HG02884 (cell line): ENCODE measurements around the gene SDK1.
"Not testable (repeated sequence)": the region's sequence is repeated elsewhere in the genome, so short reads cannot be mapped to it uniquely, and the experiment has no call there.

Experiments
- ATAC-seq: cut with Tn5 transposase; IDR thresholded peaks from one replicate; pipeline ENCODE4 v1.9.1; 2021; ENCODE audit warnings: mild to moderate bottlenecking, moderate library complexity; ENCODE audit not compliant: unreplicated experiment

The SDK1 gene

GRCh38 chr7:4080954-4081353, 779.9 kb downstream of the SDK1 start:
- ATAC-seq: no peak

GRCh38 chr7:4083513-4083912, 782.5 kb downstream of the SDK1 start:
- no peak for ATAC-seq

GRCh38 chr7:4084271-4084670, 783.2 kb downstream of the SDK1 start:
- ATAC-seq: no peak

- no peak for ATAC-seq
These were observed 785.1 kb downstream of the SDK1 start for GRCh38 chr7:4085937-4086691.

- ATAC-seq: no peak
These were observed 785.7 kb downstream of the SDK1 start for GRCh38 chr7:4086723-4087122.

- ATAC-seq: no peak
These were observed 790.7 kb downstream of the SDK1 start for GRCh38 chr7:4091767-4092166.

GRCh38 chr7:4093035-4093434, 792.0 kb downstream of the SDK1 start:
- ATAC-seq: no peak

GRCh38 chr7:4093483-4093882, 792.4 kb downstream of the SDK1 start:
- no peak for ATAC-seq

GRCh38 chr7:4094158-4094557, 793.1 kb downstream of the SDK1 start:
- not testable (repeated sequence) for ATAC-seq

- no peak for ATAC-seq
These were observed 796.1 kb downstream of the SDK1 start for GRCh38 chr7:4097001-4097609.

- ATAC-seq: no peak
These were observed 797.1 kb downstream of the SDK1 start for GRCh38 chr7:4098169-4098568.

GRCh38 chr7:4099651-4100050, 798.6 kb downstream of the SDK1 start:
- no peak for ATAC-seq

- ATAC-seq: no peak
These were observed 799.1 kb downstream of the SDK1 start for GRCh38 chr7:4100148-4100547.

- ATAC-seq: no peak
These were observed 799.6 kb downstream of the SDK1 start for GRCh38 chr7:4100691-4101090.

GRCh38 chr7:4102231-4102841, 801.3 kb downstream of the SDK1 start:
- no peak for ATAC-seq

- ATAC-seq: no peak
These were observed 802.5 kb downstream of the SDK1 start for GRCh38 chr7:4103352-4104091.

GRCh38 chr7:4107839-4108238, 806.8 kb downstream of the SDK1 start:
- ATAC-seq: no peak

GRCh38 chr7:4108951-4109350, 807.9 kb downstream of the SDK1 start:
- no peak for ATAC-seq

GRCh38 chr7:4109481-4110110, 808.5 kb downstream of the SDK1 start:
- no peak for ATAC-seq

- ATAC-seq: no peak
These were observed 809.4 kb downstream of the SDK1 start for GRCh38 chr7:4110438-4110837.

- no peak for ATAC-seq
These were observed 810.1 kb downstream of the SDK1 start for GRCh38 chr7:4111166-4111565.
